SK-N-MC (cell line): ENCODE measurements around the gene TMEM271.

Experiments used
- EZH2 ChIP-seq: fragments of 200-600 bp; sonication (generic); IDR thresholded peaks from one replicate; pipeline ENCODE4 v1.6.1; 2017; ENCODE audit warnings: antibody characterized with exemption
- FOXP2 ChIP-seq: optimal IDR thresholded peaks from 2 replicates; pipeline ENCODE3; 2011; ENCODE audit warnings: mild to moderate bottlenecking, moderate library complexity; ENCODE audit not compliant: insufficient read depth; ENCODE audit errors: extremely low read length, control extremely low read depth
- POLR2AphosphoS5 ChIP-seq: IDR thresholded peaks from 2 replicates; pipeline ENCODE4 v1.6.1; 2012; ENCODE audit warnings: mild to moderate bottlenecking, low read depth, low read length, borderline replicate concordance

DNA sequence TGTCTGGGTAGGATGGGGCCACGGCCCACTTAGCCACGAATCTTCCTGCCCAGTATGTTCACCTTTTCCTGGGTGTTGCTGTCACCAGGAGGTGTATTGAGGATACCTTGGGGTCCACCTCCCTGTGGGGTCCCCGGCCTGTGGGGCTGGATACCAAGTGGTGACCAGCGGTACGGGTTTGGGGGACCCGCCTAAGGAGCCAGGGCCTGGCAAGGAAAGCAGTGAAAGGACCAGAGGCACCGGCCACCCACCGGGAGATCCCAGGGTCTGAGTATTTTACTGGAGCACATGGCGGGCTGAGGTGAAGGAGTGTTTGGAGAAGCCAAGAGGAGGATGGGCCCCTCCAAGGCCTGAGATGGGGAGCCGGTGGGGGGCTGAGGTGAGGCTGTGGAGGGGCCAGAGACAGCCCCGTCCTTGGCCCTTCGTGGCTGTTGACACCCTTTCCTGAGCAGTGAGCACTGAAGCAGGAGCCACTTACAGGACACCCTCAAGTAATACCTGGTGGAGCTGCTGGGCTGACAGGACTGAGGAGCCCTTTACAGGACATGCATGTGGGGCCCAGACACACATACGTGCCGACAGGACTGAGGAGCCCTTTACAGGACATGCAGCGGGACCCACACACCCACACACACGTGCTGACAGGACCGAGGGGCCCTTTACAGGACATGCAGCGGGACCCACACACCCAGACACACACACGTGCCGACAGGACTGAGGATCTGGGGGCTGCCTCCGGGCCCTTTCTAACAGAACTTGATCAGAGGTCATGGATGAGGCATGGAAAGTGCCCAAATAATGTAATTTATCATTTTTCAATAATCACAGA, 38.4 kb downstream of the TMEM271 start:
- TF ChIP-seq EZH2 (no peak), POLR2AphosphoS5 (no peak), FOXP2 (no peak)
